Measurements from ENCODE around the gene MORC2.

MORC2 gene

GRCh38 chr22:30918761-30919160, 49.8 kb downstream of the MORC2 start:
- no peak for DNase-seq

- no peak for DNase-seq
Observed at GRCh38 chr22:30910358-30910757, 58.2 kb downstream of the MORC2 start.

- no peak for DNase-seq
Observed at GRCh38 chr22:30909306-30909705, 59.3 kb downstream of the MORC2 start.

GRCh38 chr22:30908051-30908461, 60.5 kb downstream of the MORC2 start:
- no peak for DNase-seq

GRCh38 chr22:30906946-30907345, 61.6 kb downstream of the MORC2 start:
- no peak for DNase-seq

GRCh38 chr22:30906411-30906810, 62.2 kb downstream of the MORC2 start:
- no peak for DNase-seq

GRCh38 chr22:30905696-30906341, 62.8 kb downstream of the MORC2 start:
- DNase-seq = no peak

GRCh38 chr22:30903876-30904460, 64.6 kb downstream of the MORC2 start:
- DNase-seq = no peak

- DNase-seq = no peak
Observed at GRCh38 chr22:30902496-30903357, 65.8 kb downstream of the MORC2 start.

GRCh38 chr22:30894371-30894740, 74.2 kb downstream of the MORC2 start:
- DNase-seq = no peak

- DNase-seq = no peak
Observed at GRCh38 chr22:30893434-30894370, 74.9 kb downstream of the MORC2 start.

- DNase-seq = no peak
Observed at GRCh38 chr22:30892731-30893221, 75.8 kb downstream of the MORC2 start.

- DNase-seq = no peak
Observed at GRCh38 chr22:30892286-30892685, 76.3 kb downstream of the MORC2 start.

- DNase-seq = no peak
Observed at GRCh38 chr22:30891781-30892180, 76.8 kb downstream of the MORC2 start.

- DNase-seq = no peak
Observed at GRCh38 chr22:30891443-30891755, 77.2 kb downstream of the MORC2 start.

GRCh38 chr22:30890686-30891442, 77.7 kb downstream of the MORC2 start:
- peak; percentile 28 for DNase-seq

GRCh38 chr22:30889996-30890480, 78.5 kb downstream of the MORC2 start:
- no peak for DNase-seq

- no peak for DNase-seq
Observed at GRCh38 chr22:30889268-30889995, 79.1 kb downstream of the MORC2 start.

- no peak for DNase-seq
Observed at GRCh38 chr22:30887861-30888260, 80.7 kb downstream of the MORC2 start.

GRCh38 chr22:30887453-30887852, 81.1 kb downstream of the MORC2 start:
- no peak for DNase-seq

GRCh38 chr22:30885591-30885990, 83.0 kb downstream of the MORC2 start:
- no peak for DNase-seq

Data from CD4-positive, alpha-beta T cell treated with Interleukin-12 subunit alpha and Interleukin-12 subunit beta, for 1 hour (primary cell).